PC-9 (cell line): ENCODE results near the gene GOT2.

Source experiments
- CTCF ChIP-seq: fragments of 200-600 bp; sonication (generic); conservative IDR thresholded peaks from 2 replicates; pipeline ENCODE4 v1.6.1; 2017; ENCODE audit warnings: mixed run types, antibody characterized with exemption, mild to moderate bottlenecking, moderate library complexity
- EZH2 ChIP-seq: fragments of 200-600 bp; sonication (generic); IDR thresholded peaks from 2 replicates; pipeline ENCODE4 v1.8.0; 2017; ENCODE audit warnings: antibody characterized with exemption, low read depth

GRCh38 chr16:58685084-58685449, 49.0 kb downstream of the GOT2 start:
- TF ChIP-seq CTCF, result no peak
- TF ChIP-seq EZH2, result no peak
